ENCODE measurements around the gene MTA1. TPM values are rescaled to one million over a fixed set of nuclear protein-coding genes. Genes with fewer than 3 reads are reported as not detected.

Gene MTA1
- polyA plus RNA-seq, 1 of the 3 experiments (the other 2 are of a cell fraction): 96.3 TPM

DNA sequence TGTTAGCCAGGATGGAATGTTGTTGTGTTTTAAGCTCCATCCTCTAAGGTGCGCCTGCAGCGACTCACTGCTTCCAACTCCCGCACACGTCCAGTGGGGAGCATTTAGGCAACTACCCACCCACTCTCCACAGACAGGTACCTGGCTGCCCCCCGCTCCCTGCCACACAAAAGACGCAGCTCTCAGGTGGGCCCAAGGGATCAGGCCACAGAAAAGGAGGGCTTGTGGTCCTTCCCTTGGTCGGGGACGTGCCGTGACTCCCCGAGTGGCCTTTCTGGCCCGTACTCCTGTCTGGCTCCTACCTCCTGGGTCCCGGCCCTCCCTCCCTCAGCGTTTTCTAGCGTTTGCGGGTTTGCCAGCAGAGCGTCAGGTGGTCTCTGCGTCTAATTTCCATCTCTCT, 87.6 kb downstream of the MTA1 start (continued):
- TF ChIP-seq EZH2phosphoT487 (IDR thresholded peaks at IDR 0.05; ENCODE audit: borderline replicate concordance, low read depth) (no peak), RXRA (IDR thresholded peaks at IDR 0.05; ENCODE audit: borderline replicate concordance, low read depth) (no peak), ELF1 (IDR thresholded peaks at IDR 0.05) (no peak), FOSL2 (IDR thresholded peaks at IDR 0.05; ENCODE audit: borderline replicate concordance, low read depth) (no peak), GATA2 (CRISPR knock-in tag; IDR thresholded peaks at IDR 0.05) (no peak)
- TF ChIP-seq, protein P1, sequence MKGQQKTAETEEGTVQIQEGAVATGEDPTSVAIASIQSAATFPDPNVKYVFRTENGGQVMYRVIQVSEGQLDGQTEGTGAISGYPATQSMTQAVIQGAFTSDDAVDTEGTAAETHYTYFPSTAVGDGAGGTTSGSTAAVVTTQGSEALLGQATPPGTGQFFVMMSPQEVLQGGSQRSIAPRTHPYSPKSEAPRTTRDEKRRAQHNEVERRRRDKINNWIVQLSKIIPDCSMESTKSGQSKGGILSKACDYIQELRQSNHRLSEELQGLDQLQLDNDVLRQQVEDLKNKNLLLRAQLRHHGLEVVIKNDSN (IDR thresholded peaks at IDR 0.05; ENCODE audit: borderline replicate concordance, low read depth): no peak

DNA sequence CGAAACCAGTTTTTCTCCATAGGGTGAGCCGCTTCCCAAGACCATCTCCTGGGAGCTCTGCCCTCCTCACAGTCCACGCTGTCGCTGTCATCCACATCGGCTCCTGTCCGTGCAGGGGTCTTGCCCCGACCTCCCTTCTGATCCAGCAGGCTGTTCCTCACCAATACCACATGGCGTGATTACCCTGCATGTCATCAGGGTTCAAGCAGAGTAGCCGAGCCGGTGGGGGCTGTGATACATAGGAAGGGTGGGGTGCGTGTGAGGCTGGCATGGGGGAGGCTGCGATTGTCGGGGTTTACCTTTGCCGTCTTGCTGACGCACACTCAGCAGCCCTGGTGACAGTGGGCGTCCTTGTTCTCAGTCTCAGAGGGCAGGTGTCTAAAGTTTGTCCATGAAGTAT, 88.4 kb downstream of the MTA1 start:
- TF ChIP-seq RCOR1 (IDR thresholded peaks at IDR 0.05; ENCODE audit: low read length) (no peak), MXI1 (IDR thresholded peaks at IDR 0.05; ENCODE audit: low read depth, low read length) (no peak), EZH2phosphoT487 (IDR thresholded peaks at IDR 0.05; ENCODE audit: borderline replicate concordance, low read depth) (no peak), FOXM1 (IDR thresholded peaks at IDR 0.05; ENCODE audit: low read depth) (no peak), NFIC (IDR thresholded peaks at IDR 0.05; ENCODE audit: borderline replicate concordance) (no peak), SIN3A (IDR thresholded peaks at IDR 0.05; ENCODE audit: borderline replicate concordance, low read depth, low read length) (no peak)
- Histone ChIP-seq H3K4me3 (ENCODE audit: low read depth in 2 of 2, low read length in 1 of 2) (no peak overlapping the region), H4K20me1 (ENCODE audit: insufficient read depth) (no peaks in the 10 kb centered on the region), H3K4me2 (no peak overlapping the region), H2AFZ (ENCODE audit: low read depth) (no peak overlapping the region), H3K27ac (ENCODE audit: low read depth in 2 of 2, low read length in 1 of 2) (no peak overlapping the region), H3K36me3 (replicated peaks in 1 of 2; ENCODE audit: control insufficient read depth in 1 of 2, insufficient read depth in 2 of 2, low read length in 1 of 2) (no peaks in the 10 kb centered on the region), H3F3A (replicated peaks; ENCODE audit: insufficient read depth) (no peaks in the 10 kb centered on the region), H3K27me3 (ENCODE audit: insufficient read depth) (peaks cover 27% of the 10 kb centered on the region; the same call in 1 of the 2 replicates), H3K9me3 (no peaks in the 10 kb centered on the region), H3K9me2 (no peaks in the 10 kb centered on the region), H3K4me1 (ENCODE audit: control insufficient read depth in 1 of 2, insufficient read depth in 2 of 2, low read depth in 1 of 2, low read length in 1 of 2) (peaks cover 0 to 9% of the 10 kb centered on the region in 2 experiments; a peak in 1 of 4 replicates), H3K9ac (no peak overlapping the region), H3K79me2 (ENCODE audit: insufficient read depth) (no peaks in the 10 kb centered on the region)
- DNase-seq: no peak
- 43% methylated on average over 13 of the region's 16 CpGs for WGBS (ENCODE audit: low lambda C conversion rate)
- ChIA-PET CTCF (interaction anchor here (0.9 kb wide), 1 partner anchor 20 kb away, joined by 4 read pairs; no protein-coding TSS in a partner anchor), POLR2A (no interaction called here)

DNA sequence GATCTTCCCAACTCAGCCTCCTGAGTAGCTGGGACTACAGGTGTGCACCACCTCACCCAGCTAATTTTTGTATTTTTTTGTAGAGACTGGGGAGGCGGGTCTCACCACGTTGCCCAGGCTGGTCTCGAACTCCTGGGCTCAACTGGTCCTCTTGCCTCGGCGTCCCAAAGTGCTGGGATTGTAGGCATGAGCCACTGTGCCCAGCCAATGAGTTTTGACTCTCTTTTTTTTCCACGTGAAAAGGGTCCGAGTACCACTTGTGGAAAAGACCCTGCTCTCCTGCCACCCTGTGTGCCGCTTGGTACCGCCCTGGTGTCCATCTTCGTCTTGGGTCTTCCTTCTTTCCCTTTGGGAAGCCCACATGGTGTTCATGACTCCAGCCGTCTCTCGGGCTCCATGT, 89.0 kb downstream of the MTA1 start:
- Histone ChIP-seq H2AFZ (ENCODE audit: low read depth) (no peak overlapping the region), H3K4me3 (ENCODE audit: low read depth in 2 of 2, low read length in 1 of 2) (no peak overlapping the region), H3K36me3 (replicated peaks in 1 of 2; ENCODE audit: control insufficient read depth in 1 of 2, insufficient read depth in 2 of 2, low read length in 1 of 2) (no peaks in the 10 kb centered on the region), H3K79me2 (ENCODE audit: insufficient read depth) (no peaks in the 10 kb centered on the region), H3K27me3 (ENCODE audit: insufficient read depth) (peaks cover 27% of the 10 kb centered on the region; the same call in 1 of the 2 replicates), H3K4me2 (no peak overlapping the region), H3K4me1 (ENCODE audit: control insufficient read depth in 1 of 2, insufficient read depth in 2 of 2, low read depth in 1 of 2, low read length in 1 of 2) (peaks cover 0 to 9% of the 10 kb centered on the region in 2 experiments; a peak in 1 of 4 replicates), H3K9ac (no peak overlapping the region), H3K9me3 (no peaks in the 10 kb centered on the region), H3K9me2 (no peaks in the 10 kb centered on the region), H3K27ac (ENCODE audit: low read depth in 2 of 2, low read length in 1 of 2) (no peak overlapping the region), H3F3A (replicated peaks; ENCODE audit: insufficient read depth) (no peaks in the 10 kb centered on the region), H4K20me1 (ENCODE audit: insufficient read depth) (no peaks in the 10 kb centered on the region)
- CTCF ChIA-PET: no interaction called here
- no peak for DNase-seq
- POLR2A ChIA-PET: no interaction called here
- 66% methylated on average over 12 of the region's 12 CpGs for WGBS (ENCODE audit: low lambda C conversion rate)
- TF ChIP-seq ELF1 (IDR thresholded peaks at IDR 0.05) (no peak), MXI1 (IDR thresholded peaks at IDR 0.05; ENCODE audit: low read depth, low read length) (no peak), POLR2AphosphoS5 (IDR thresholded peaks at IDR 0.05; ENCODE audit: low read depth, low read length) (no peak), RFX5 (IDR thresholded peaks at IDR 0.05; ENCODE audit: low read length) (no peak), RCOR1 (IDR thresholded peaks at IDR 0.05; ENCODE audit: low read length) (no peak), MEF2A (IDR thresholded peaks at IDR 0.05; ENCODE audit: borderline replicate concordance, low read depth) (no peak), GATA2 (CRISPR knock-in tag; IDR thresholded peaks at IDR 0.05) (no peak), GABPA (IDR thresholded peaks at IDR 0.05; ENCODE audit: low read depth) (no peak), FOXJ3 (CRISPR knock-in tag; IDR thresholded peaks at IDR 0.05) (no peak), TEAD4 (IDR thresholded peaks at IDR 0.05; ENCODE audit: borderline replicate concordance, insufficient read depth) (no peak), EP300 (IDR thresholded peaks at IDR 0.05; ENCODE audit: borderline replicate concordance in 1 of 2, low read depth in 1 of 2, low read length in 1 of 2) (no peak), SMC3 (IDR thresholded peaks at IDR 0.05; ENCODE audit: low read depth, low read length) (no peak)
- TF ChIP-seq, protein P2, sequence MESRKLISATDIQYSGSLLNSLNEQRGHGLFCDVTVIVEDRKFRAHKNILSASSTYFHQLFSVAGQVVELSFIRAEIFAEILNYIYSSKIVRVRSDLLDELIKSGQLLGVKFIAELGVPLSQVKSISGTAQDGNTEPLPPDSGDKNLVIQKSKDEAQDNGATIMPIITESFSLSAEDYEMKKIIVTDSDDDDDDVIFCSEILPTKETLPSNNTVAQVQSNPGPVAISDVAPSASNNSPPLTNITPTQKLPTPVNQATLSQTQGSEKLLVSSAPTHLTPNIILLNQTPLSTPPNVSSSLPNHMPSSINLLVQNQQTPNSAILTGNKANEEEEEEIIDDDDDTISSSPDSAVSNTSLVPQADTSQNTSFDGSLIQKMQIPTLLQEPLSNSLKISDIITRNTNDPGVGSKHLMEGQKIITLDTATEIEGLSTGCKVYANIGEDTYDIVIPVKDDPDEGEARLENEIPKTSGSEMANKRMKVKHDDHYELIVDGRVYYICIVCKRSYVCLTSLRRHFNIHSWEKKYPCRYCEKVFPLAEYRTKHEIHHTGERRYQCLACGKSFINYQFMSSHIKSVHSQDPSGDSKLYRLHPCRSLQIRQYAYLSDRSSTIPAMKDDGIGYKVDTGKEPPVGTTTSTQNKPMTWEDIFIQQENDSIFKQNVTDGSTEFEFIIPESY (IDR thresholded peaks at IDR 0.05; ENCODE audit: borderline replicate concordance, low read depth): no peak
- TF ChIP-seq, protein P3, sequence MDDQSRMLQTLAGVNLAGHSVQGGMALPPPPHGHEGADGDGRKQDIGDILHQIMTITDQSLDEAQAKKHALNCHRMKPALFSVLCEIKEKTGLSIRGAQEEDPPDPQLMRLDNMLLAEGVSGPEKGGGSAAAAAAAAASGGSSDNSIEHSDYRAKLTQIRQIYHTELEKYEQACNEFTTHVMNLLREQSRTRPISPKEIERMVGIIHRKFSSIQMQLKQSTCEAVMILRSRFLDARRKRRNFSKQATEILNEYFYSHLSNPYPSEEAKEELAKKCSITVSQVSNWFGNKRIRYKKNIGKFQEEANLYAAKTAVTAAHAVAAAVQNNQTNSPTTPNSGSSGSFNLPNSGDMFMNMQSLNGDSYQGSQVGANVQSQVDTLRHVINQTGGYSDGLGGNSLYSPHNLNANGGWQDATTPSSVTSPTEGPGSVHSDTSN (IDR thresholded peaks at IDR 0.05): no peak
- TF ChIP-seq, protein P4, sequence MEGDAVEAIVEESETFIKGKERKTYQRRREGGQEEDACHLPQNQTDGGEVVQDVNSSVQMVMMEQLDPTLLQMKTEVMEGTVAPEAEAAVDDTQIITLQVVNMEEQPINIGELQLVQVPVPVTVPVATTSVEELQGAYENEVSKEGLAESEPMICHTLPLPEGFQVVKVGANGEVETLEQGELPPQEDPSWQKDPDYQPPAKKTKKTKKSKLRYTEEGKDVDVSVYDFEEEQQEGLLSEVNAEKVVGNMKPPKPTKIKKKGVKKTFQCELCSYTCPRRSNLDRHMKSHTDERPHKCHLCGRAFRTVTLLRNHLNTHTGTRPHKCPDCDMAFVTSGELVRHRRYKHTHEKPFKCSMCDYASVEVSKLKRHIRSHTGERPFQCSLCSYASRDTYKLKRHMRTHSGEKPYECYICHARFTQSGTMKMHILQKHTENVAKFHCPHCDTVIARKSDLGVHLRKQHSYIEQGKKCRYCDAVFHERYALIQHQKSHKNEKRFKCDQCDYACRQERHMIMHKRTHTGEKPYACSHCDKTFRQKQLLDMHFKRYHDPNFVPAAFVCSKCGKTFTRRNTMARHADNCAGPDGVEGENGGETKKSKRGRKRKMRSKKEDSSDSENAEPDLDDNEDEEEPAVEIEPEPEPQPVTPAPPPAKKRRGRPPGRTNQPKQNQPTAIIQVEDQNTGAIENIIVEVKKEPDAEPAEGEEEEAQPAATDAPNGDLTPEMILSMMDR (IDR thresholded peaks at IDR 0.05): no peak
